Smooth muscle cell (in vitro differentiated cells): ENCODE measurements around the gene ZFYVE9. TPM values are rescaled to one million over a fixed set of nuclear protein-coding genes. Genes with fewer than 3 reads are reported as not detected.
"Not testable (repeated sequence)": the region's sequence is repeated elsewhere in the genome, so short reads cannot be mapped to it uniquely, and the experiment has no call there.

Source experiments
- DNase-seq: peaks from one replicate; lab custom pipeline; 2025; ENCODE audit not compliant: unreplicated experiment; lab: John Stamatoyannopoulos, UW
- H2AFZ ChIP-seq: fragments of 200-600 bp; sonication (generic); 2 replicates; pipeline ENCODE4 v1.6.0; 2016; ENCODE audit warnings: antibody characterized with exemption, low read depth, mild to moderate bottlenecking
- H3F3A ChIP-seq: fragments of 200-600 bp; sonication (generic); 2 replicates; pipeline ENCODE4 v1.6.0; 2017; ENCODE audit warnings: antibody characterized with exemption, low read depth
- H3K27ac ChIP-seq: fragments of 200-600 bp; sonication (generic); 2 replicates; pipeline ENCODE4 v1.5.1; 2016; ENCODE audit warnings: low read depth, mild to moderate bottlenecking
- H3K27me3 ChIP-seq: fragments of 200-600 bp; sonication (generic); 2 replicates; pipeline ENCODE4 v1.6.1; 2016; ENCODE audit warnings: low read depth, mild to moderate bottlenecking
- H3K36me3 ChIP-seq: fragments of 200-600 bp; sonication (generic); 2 replicates; pipeline ENCODE4 v1.5.1; 2016; ENCODE audit warnings: low read depth
- H3K4me1 ChIP-seq: fragments of 200-600 bp; sonication (generic); 2 replicates; pipeline ENCODE4 v1.5.1; 2016; ENCODE audit warnings: low read depth
- H3K4me2 ChIP-seq: fragments of 200-600 bp; sonication (generic); 2 replicates; pipeline ENCODE4 v1.6.0; 2016; ENCODE audit warnings: mild to moderate bottlenecking
- H3K4me3 ChIP-seq: fragments of 200-600 bp; sonication (generic); 2 replicates; pipeline ENCODE4 v1.5.1; 2016; ENCODE audit warnings: mild to moderate bottlenecking
- H3K79me2 ChIP-seq: fragments of 200-600 bp; sonication (generic); 2 replicates; pipeline ENCODE4 v1.6.0; 2016; ENCODE audit warnings: low read depth, mild to moderate bottlenecking
- H3K9ac ChIP-seq: fragments of 200-600 bp; sonication (generic); 2 replicates; pipeline ENCODE4 v1.6.0; 2016; ENCODE audit warnings: low read depth
- H3K9me3 ChIP-seq: fragments of 200-600 bp; sonication (generic); replicated peaks from 2 replicates; pipeline ENCODE4 v1.5.1; 2016; ENCODE audit warnings: low read depth
- H4K20me1 ChIP-seq: fragments of 200-600 bp; sonication (generic); 2 replicates; pipeline ENCODE4 v1.6.0; 2016; ENCODE audit warnings: low read depth
- WGBS: methylation state at CpG from one replicate; pipeline ENCODE4 v1.1.7; 2016; ENCODE audit warnings: low lambda C conversion rate; 5-methylcytosine and 5-hydroxymethylcytosine counted together
- polyA plus RNA-seq: library from polyadenylated mRNA; unstranded; fragments of >200 nt; fragmentation: Nextera tagmentation; extraction: Ambion mirVana; gene quantifications from 2 replicates; pipeline ENCODE4 v1.2.1, GENCODE V29; 2016
- total RNA-seq: library from RNA; depleted of rRNA; stranded (reverse); fragments of >200 nt; gene quantifications from 2 replicates; pipeline ENCODE4 v1.2.3, GENCODE V29; 2014
- TF ChIP-seq, protein P1 (sequence below): fragments of 200-600 bp; sonication (generic); IDR thresholded peaks from 2 replicates; pipeline ENCODE4 v1.5.1; 2017; ENCODE audit warnings: borderline replicate concordance, mild to moderate bottlenecking, antibody characterized with exemption; ENCODE audit not compliant: insufficient read depth, poor library complexity, severe bottlenecking

The ZFYVE9 gene
- total and polyA plus RNA-seq, 2 experiments from 2014 or later, result 2.7 to 19.1 TPM

DNA sequence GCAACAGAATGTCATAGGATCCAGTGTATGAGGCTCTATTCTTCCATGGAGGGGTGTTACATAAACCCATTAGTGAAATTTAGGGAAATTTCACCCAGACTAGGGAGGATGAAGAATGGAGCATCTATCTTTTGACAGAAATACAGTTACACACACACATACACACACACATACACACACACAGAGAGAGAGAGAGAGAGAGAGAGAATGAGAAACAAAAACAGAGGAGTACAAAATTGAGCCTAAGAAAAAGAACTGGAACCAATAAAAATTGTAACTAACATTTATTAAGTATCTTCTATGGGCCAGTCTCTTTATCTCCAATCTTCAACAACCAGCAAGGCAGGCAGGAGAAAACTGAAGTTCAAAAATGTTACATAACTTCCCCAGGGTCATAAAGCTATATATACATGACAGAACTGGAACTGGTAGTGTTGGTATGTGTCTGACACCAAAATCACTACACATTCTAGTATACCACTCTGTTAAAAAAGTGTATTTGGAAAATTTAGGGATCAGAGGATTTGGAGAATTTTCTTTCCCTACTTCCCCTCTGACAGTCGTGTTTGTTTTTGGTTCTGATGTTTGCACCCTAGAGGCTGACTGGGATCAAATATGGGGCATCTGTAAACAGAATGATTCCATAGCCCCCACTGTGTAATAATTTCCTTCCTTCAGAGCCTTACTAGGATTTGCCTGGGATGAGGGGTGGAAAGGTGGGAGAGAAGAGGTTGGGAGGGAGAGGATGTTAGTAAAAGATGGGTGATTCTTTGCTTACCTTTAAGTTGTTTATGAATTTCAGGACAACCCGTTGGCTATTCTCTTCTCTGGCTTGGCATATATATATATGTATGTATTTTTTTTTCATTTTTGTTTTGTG is 1.0 kb upstream of the ZFYVE9 start:
- Histone ChIP-seq H3K4me1 (peaks cover 9% of the 10 kb centered on the region), H3K4me2 (peak overlapping the region; percentile 96), H3K9me3 (no peaks in the 10 kb centered on the region), H3F3A (peaks cover 11% of the 10 kb centered on the region), H3K27me3 (no peaks in the 10 kb centered on the region), H3K4me3 (peak overlapping the region; percentile 99), H3K36me3 (no peaks in the 10 kb centered on the region), H2AFZ (peak overlapping the region; percentile 100), H3K27ac (peak overlapping the region; percentile 84), H3K9ac (no peak overlapping the region), H4K20me1 (peaks cover 17% of the 10 kb centered on the region), H3K79me2 (peaks cover 29% of the 10 kb centered on the region)
- WGBS, result 70% methylated on average over 2 of the region's 2 CpGs
- TF ChIP-seq, protein P1, sequence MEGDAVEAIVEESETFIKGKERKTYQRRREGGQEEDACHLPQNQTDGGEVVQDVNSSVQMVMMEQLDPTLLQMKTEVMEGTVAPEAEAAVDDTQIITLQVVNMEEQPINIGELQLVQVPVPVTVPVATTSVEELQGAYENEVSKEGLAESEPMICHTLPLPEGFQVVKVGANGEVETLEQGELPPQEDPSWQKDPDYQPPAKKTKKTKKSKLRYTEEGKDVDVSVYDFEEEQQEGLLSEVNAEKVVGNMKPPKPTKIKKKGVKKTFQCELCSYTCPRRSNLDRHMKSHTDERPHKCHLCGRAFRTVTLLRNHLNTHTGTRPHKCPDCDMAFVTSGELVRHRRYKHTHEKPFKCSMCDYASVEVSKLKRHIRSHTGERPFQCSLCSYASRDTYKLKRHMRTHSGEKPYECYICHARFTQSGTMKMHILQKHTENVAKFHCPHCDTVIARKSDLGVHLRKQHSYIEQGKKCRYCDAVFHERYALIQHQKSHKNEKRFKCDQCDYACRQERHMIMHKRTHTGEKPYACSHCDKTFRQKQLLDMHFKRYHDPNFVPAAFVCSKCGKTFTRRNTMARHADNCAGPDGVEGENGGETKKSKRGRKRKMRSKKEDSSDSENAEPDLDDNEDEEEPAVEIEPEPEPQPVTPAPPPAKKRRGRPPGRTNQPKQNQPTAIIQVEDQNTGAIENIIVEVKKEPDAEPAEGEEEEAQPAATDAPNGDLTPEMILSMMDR, result no peak
- DNase-seq, result no peak

DNA sequence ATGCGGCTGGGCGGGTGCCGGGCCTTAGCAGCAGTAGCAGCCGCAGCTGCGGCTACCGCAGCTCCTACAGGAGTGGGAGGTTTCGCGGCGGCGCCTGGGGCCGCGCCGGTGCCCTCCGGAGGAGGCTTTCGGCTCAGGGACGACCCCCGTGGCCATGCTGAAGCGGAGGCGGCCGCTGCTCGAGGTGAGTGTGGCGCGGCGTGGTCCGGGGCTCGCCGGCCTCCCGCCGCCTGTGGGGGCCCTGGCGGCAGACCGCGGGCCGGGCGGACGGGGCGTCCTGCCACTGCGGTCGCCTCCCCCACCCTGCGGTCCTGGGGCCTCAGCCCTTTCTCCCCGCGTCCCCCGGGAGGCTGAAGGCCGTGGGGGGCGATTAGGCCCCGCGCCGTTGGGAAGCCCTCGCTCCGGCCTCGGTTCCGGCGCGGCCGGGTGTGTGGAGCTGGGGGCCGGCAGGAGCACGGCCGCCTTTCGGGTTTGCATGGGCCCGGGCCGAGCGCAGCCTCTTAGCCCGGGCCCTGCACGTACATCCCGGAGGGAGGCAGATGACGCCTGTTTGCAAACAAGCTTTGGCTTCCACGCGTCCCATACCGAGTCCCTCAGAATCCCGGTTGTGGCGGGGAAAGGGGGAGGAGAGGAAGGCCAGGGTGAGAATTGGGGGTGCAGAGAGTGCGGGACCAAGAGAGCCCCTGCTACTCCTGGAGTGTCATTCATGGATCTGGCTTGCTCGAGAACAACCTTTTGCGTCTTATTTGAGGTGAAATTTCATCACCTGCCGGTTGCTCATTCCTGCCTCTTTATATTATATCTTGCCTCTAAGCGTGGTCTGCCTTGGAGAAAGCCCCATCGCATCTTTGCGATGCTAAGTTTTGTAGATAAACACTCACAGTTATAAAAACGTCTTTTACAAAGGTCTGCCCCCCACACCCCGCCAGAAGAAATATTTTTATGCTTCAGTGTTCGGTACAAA is 613 bp downstream of the ZFYVE9 start:
- Histone ChIP-seq H3F3A (peaks cover 11% of the 10 kb centered on the region), H3K27me3 (no peaks in the 10 kb centered on the region), H3K9me3 (no peaks in the 10 kb centered on the region), H3K4me2 (peak overlapping the region; percentile 96), H3K4me1 (peaks cover 9% of the 10 kb centered on the region), H3K36me3 (no peaks in the 10 kb centered on the region), H3K27ac (peak overlapping the region; percentile 68), H3K9ac (peak overlapping the region; percentile 90), H3K4me3 (peak overlapping the region; percentile 99), H4K20me1 (peaks cover 24% of the 10 kb centered on the region), H2AFZ (peak overlapping the region; percentile 96), H3K79me2 (peaks cover 45% of the 10 kb centered on the region)
- TF ChIP-seq, protein P1, result peak; percentile 13
- DNase-seq, result peak; percentile 54
- 2% methylated on average over 71 of the region's 80 CpGs for WGBS

DNA sequence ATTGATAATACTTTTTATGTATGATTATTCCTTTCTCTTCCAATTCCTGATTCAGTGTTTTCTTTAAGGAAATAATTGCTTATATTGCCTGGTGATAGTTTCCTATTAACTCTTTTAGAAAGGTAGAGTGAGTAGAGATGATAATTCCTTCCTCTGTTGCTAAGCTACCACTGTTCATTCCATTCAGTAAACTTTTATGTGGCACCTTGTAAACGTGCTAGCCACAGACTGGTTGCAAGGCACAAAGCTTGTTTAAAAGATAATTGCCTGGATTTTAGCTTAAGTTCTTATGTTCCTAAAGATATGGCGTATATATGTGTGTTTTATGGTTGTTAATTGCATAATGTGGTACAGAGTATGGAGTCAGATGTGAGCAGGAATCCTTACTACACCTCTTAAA is 3.2 kb downstream of the ZFYVE9 start:
- Histone ChIP-seq H3K79me2 (peaks cover 57% of the 10 kb centered on the region), H3K4me2 (no peak overlapping the region), H3K9ac (no peak overlapping the region), H4K20me1 (peaks cover 42% of the 10 kb centered on the region), H3K36me3 (no peaks in the 10 kb centered on the region), H2AFZ (no peak overlapping the region), H3F3A (peaks cover 2% of the 10 kb centered on the region), H3K4me3 (no peak overlapping the region), H3K27ac (no peak overlapping the region), H3K4me1 (peaks cover 9% of the 10 kb centered on the region), H3K9me3 (no peaks in the 10 kb centered on the region), H3K27me3 (no peaks in the 10 kb centered on the region)
- WGBS, result 35% methylated on average over 2 of the region's 2 CpGs
- no peak for DNase-seq
- TF ChIP-seq, protein P1, result no peak

DNA sequence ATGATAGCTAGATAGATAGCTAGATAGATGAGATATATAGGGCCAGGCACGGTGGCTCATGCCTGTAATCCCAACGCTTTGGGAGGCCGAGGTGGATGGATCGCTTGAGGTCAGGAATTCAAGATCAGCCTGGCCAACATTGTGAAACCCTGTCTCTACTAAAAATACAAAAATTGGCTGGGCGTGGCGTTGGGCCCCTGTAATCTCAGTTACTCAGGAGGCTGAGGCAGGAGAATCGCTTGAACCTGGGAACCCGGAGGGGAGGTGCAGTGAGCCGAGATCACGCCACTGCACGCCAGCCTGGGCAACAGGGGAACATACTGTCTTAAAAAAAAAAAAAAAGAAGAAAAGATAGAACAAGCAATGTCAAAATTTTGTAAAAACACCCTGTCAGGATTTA is 8.6 kb downstream of the ZFYVE9 start:
- H2AFZ ChIP-seq, H3K4me2 ChIP-seq, DNase-seq, H3K4me3 ChIP-seq, H3F3A ChIP-seq, H3K27me3 ChIP-seq, H3K4me1 ChIP-seq, H3K9ac ChIP-seq, H3K9me3 ChIP-seq, H3K27ac ChIP-seq, H3K36me3 ChIP-seq: not testable (repeated sequence)
- Histone ChIP-seq H3K79me2 (peaks cover 61% of the 10 kb centered on the region), H4K20me1 (peaks cover 67% of the 10 kb centered on the region)
- 94% methylated on average over 11 of the region's 11 CpGs for WGBS
